ENCODE measurements around the gene OTOP3.

- TF ChIP-seq CTCF (conservative IDR thresholded peaks at IDR 0.05; ENCODE audit: low read depth in 2 of 2) (no peak), JUNB (IDR thresholded peaks at IDR 0.05; ENCODE audit: unreplicated experiment) (no peak), POLR2AphosphoS5 (IDR thresholded peaks at IDR 0.05; ENCODE audit: low read depth) (no peak), EZH2 (IDR thresholded peaks at IDR 0.05; ENCODE audit: low read depth, unreplicated experiment) (no peak), REST (IDR thresholded peaks at IDR 0.05; ENCODE audit: unreplicated experiment) (no peak), EZH2phosphoT487 (IDR thresholded peaks at IDR 0.05; ENCODE audit: unreplicated experiment) (no peak), CREB1 (CRISPR knock-in tag; IDR thresholded peaks at IDR 0.05; ENCODE audit: low read depth) (no peak), ETS1 (IDR thresholded peaks at IDR 0.05) (no peak), NANOG (IDR thresholded peaks at IDR 0.05; ENCODE audit: borderline replicate concordance) (no peak)
Observed at GRCh38 chr17:74998783-74999182, 63.1 kb downstream of the OTOP3 start.

Data from GM23338 (cell line).